ENCODE data around the gene PBX3.

- TF ChIP-seq MXI1 (IDR thresholded peaks at IDR 0.05; ENCODE audit: low read depth, low read length) (no peak), EZH2 (IDR thresholded peaks at IDR 0.05; ENCODE audit: borderline replicate concordance, low read depth, low read length) (no peak), CTCF (IDR thresholded peaks at IDR 0.05 in 2 of 3, conservative IDR thresholded peaks at IDR 0.05 in 1 of 3; ENCODE audit: insufficient read depth in 2 of 3, low read depth in 1 of 3, low read length in 3 of 3) (no peak), E2F8 (IDR thresholded peaks at IDR 0.05; ENCODE audit: low read depth, partially characterized antibody) (no peak), ZNF324 (CRISPR knock-in tag; IDR thresholded peaks at IDR 0.05) (no peak), TEAD1 (CRISPR knock-in tag; IDR thresholded peaks at IDR 0.05) (no peak), ZNF280B (CRISPR knock-in tag; IDR thresholded peaks at IDR 0.05) (no peak)
These were observed 19.5 kb downstream of the PBX3 start for GRCh38 chr9:125766468-125767221.
